HCT116 (cell line): ENCODE measurements around the gene CLRN1. TPM values are rescaled to one million over a fixed set of nuclear protein-coding genes. Genes with fewer than 3 reads are reported as not detected.

ENCODE experiments used
- ATAC-seq: fragments of 200-7000 bp; cut with Tn5 transposase; 2 replicates; pipeline ENCODE4 v1.9.1; 2020; ENCODE audit warnings: mild to moderate bottlenecking, moderate library complexity
- BruUV-seq: library from RNA; stranded (reverse); fragments of 400-500 nt; replicated peaks from 2 replicates; lab custom pipeline; 2021; lab: Mats Ljungman, UMichigan
- CTCF ChIA-PET: fragments of 300-600 bp; sonication (Branson Sonifier 250); formaldehyde crosslinking; loops from one replicate; lab custom pipeline; 2021; ENCODE audit warnings: antibody characterized with exemption; lab: Charles Lee
- POLR2A ChIA-PET: fragments of 300-600, 350-600 bp; sonication (Branson Sonifier 250); formaldehyde crosslinking; loops from one replicate; lab custom pipeline; 2021; ENCODE audit warnings: antibody characterized with exemption; lab: Charles Lee
- RAD21 ChIA-PET, 2 experiments: fragments of 300-600 bp; sonication (Branson Sonifier 250); formaldehyde crosslinking; loops; one replicate each; lab custom pipeline; 2023; ENCODE audit warnings: low total read pairs in 2 of 2; ENCODE audit not compliant: uncharacterized antibody in 2 of 2, unreplicated experiment in 2 of 2, low non-redundant PET in 1 of 2; lab: Charles Lee
- DNase-seq: peaks from one replicate; pipeline ENCODE4 v3.0.0-alpha.2; 2010; ENCODE audit warnings: low read depth, low spot score
- H2AFZ ChIP-seq: fragments of 200-600 bp; shearing (Covaris generic), sonication (generic); 2 replicates; pipeline ENCODE4 v1.6.1; 2017; ENCODE audit warnings: low read depth, mixed run types, mixed read lengths, antibody characterized with exemption, low read length; ENCODE audit not compliant: poor library complexity, severe bottlenecking
- H3K27ac ChIP-seq: 2 replicates; pipeline ENCODE4 v1.5.1; 2012; ENCODE audit warnings: low read depth, low read length
- H3K27me3 ChIP-seq: fragments of 200-600 bp; sonication (generic); 2 replicates; pipeline ENCODE4 v1.6.1; 2016; ENCODE audit warnings: mixed run types, low read length, mixed read lengths; ENCODE audit not compliant: insufficient read depth
- H3K36me3 ChIP-seq, 2 experiments: fragments of 200-500 bp in 1 of 2; fragments of 200-600 bp in 1 of 2; sonication (Bioruptor generic) in 1 of 2; sonication (generic) in 1 of 2; 2 replicates each; pipeline versions ENCODE4 v1.5.1 to v1.6.1; 2014 to 2016; ENCODE audit warnings: low read length in 2 of 2, inconsistent platforms in 1 of 2, mixed read lengths in 1 of 2, mixed run types in 1 of 2; ENCODE audit not compliant: insufficient read depth in 2 of 2, control insufficient read depth in 1 of 2
- H3K4me1 ChIP-seq, 2 experiments: fragments of 200-600 bp in 1 of 2; sonication (generic) in 1 of 2; 2 replicates each; pipeline versions ENCODE4 v1.5.1 to v1.6.1; 2012 to 2017; ENCODE audit warnings: low read length in 2 of 2, inconsistent platforms in 1 of 2, mild to moderate bottlenecking in 1 of 2, mixed read lengths in 1 of 2, mixed run types in 1 of 2, moderate library complexity in 1 of 2; ENCODE audit not compliant: insufficient read depth in 2 of 2, control insufficient read depth in 1 of 2
- H3K4me2 ChIP-seq: fragments of 200-600 bp; sonication (generic); 2 replicates; pipeline ENCODE4 v1.6.1; 2017; ENCODE audit warnings: mixed run types, low read length, mixed read lengths
- H3K4me3 ChIP-seq, 2 experiments: fragments of 200-600 bp in 1 of 2; sonication (generic) in 1 of 2; replicated peaks in 1 of 2; 2 replicates each; pipeline ENCODE4 v1.5.1; 2011 to 2016; ENCODE audit warnings: low read length in 2 of 2, control low read depth in 1 of 2, low read depth in 1 of 2, mild to moderate bottlenecking in 1 of 2, mixed read lengths in 1 of 2, mixed run types in 1 of 2
- H3K79me2 ChIP-seq: fragments of 200-600 bp; sonication (generic); 2 replicates; pipeline ENCODE4 v1.6.1; 2017; ENCODE audit warnings: mild to moderate bottlenecking, mixed run types, low read length, moderate library complexity, mixed read lengths; ENCODE audit not compliant: insufficient read depth
- H3K9ac ChIP-seq: fragments of 200-600 bp; sonication (generic); 2 replicates; pipeline ENCODE4 v1.6.1; 2016; ENCODE audit warnings: low read length, mixed read lengths
- H3K9me2 ChIP-seq: fragments of 200-600 bp; sonication (generic), shearing (Covaris generic); 2 replicates; pipeline ENCODE4 v1.6.1; 2017; ENCODE audit warnings: mixed run types, mild to moderate bottlenecking, moderate library complexity; ENCODE audit not compliant: insufficient read depth
- H3K9me3 ChIP-seq, 2 experiments: fragments of 200-500 bp in 1 of 2; fragments of 200-600 bp in 1 of 2; sonication (Bioruptor generic) in 1 of 2; sonication (generic) in 1 of 2; 2 replicates each; pipeline ENCODE4 v1.6.1; 2014 to 2017; ENCODE audit warnings: low read length in 2 of 2, mixed read lengths in 2 of 2, inconsistent platforms in 1 of 2, low read depth in 1 of 2, mild to moderate bottlenecking in 1 of 2, mixed run types in 1 of 2, moderate library complexity in 1 of 2; ENCODE audit not compliant: control insufficient read depth in 1 of 2, insufficient read depth in 1 of 2
- H4K20me1 ChIP-seq: fragments of 200-600 bp; sonication (generic), shearing (Covaris generic); 2 replicates; pipeline ENCODE4 v1.6.1; 2017; ENCODE audit warnings: mixed run types, mild to moderate bottlenecking, moderate library complexity; ENCODE audit not compliant: insufficient read depth
- CEBPB ChIP-seq: IDR thresholded peaks from 2 replicates; pipeline ENCODE4 v1.6.1; 2012; ENCODE audit warnings: low read depth
- EGR1 ChIP-seq: IDR thresholded peaks from 2 replicates; pipeline ENCODE4 v1.6.1; 2012; ENCODE audit warnings: low read depth
- EZH2 ChIP-seq: fragments of 200-600 bp; sonication (generic); IDR thresholded peaks from 2 replicates; pipeline ENCODE4 v1.6.1; 2017; ENCODE audit warnings: antibody characterized with exemption, mixed run types
- EZH2phosphoT487 ChIP-seq: fragments of 200-600 bp; IDR thresholded peaks from 2 replicates; pipeline ENCODE4 v1.6.1; 2018; ENCODE audit warnings: antibody characterized with exemption, borderline replicate concordance
- FOSL1 ChIP-seq: IDR thresholded peaks from 2 replicates; pipeline ENCODE4 v1.6.1; 2012; ENCODE audit warnings: low read depth
- RAD21 ChIP-seq: IDR thresholded peaks from 2 replicates; pipeline ENCODE4 v1.6.1; 2012; ENCODE audit warnings: low read depth, mild to moderate bottlenecking
- SIN3A ChIP-seq: IDR thresholded peaks from 2 replicates; pipeline ENCODE4 v1.6.1; 2012; ENCODE audit warnings: low read depth
- SRF ChIP-seq: IDR thresholded peaks from 2 replicates; pipeline ENCODE4 v1.6.1; 2012; ENCODE audit warnings: low read depth
- YY1 ChIP-seq: IDR thresholded peaks from 2 replicates; pipeline ENCODE4 v1.6.1; 2011; ENCODE audit warnings: low read length, low read depth, moderate library complexity, mild to moderate bottlenecking; ENCODE audit not compliant: insufficient replicate concordance; ENCODE audit errors: extremely low read depth
- intact Hi-C: fragments of 100-400 bp; cut with micrococcal nuclease; formaldehyde crosslinking; loops from 2 replicates; pipeline ENCODE4 v1.10.0; 2022
- total RNA-seq: library from RNA; stranded (reverse); gene quantifications from one replicate; pipeline ENCODE4 v1.2.1, GENCODE V29; 2021; ENCODE audit not compliant: unreplicated experiment
- TF ChIP-seq, protein P1 (sequence below), 3 experiments: fragments of 200-600 bp in 1 of 3; sonication (generic) in 1 of 3; IDR thresholded peaks in 2 of 3; conservative IDR thresholded peaks in 1 of 3; 2 replicates each; pipeline ENCODE4 v1.5.1; 2012 to 2017; ENCODE audit warnings: low read depth in 2 of 3, low read length in 2 of 3, antibody characterized with exemption in 1 of 3, borderline replicate concordance in 1 of 3, control low read depth in 1 of 3, mild to moderate bottlenecking in 1 of 3, mixed read lengths in 1 of 3, mixed run types in 1 of 3, moderate library complexity in 1 of 3; ENCODE audit not compliant: insufficient read depth in 1 of 3
- TF ChIP-seq, protein P2 (sequence below): IDR thresholded peaks from 2 replicates; pipeline ENCODE4 v1.6.1; 2011; ENCODE audit warnings: mild to moderate bottlenecking, low read length, moderate library complexity; ENCODE audit not compliant: insufficient replicate concordance; ENCODE audit errors: extremely low read depth
- TF ChIP-seq, protein P3 (sequence below): IDR thresholded peaks from 2 replicates; pipeline ENCODE4 v1.6.1; 2012

Gene CLRN1
- total RNA-seq, 1 experiment from 2014 or later, result not detected

DNA sequence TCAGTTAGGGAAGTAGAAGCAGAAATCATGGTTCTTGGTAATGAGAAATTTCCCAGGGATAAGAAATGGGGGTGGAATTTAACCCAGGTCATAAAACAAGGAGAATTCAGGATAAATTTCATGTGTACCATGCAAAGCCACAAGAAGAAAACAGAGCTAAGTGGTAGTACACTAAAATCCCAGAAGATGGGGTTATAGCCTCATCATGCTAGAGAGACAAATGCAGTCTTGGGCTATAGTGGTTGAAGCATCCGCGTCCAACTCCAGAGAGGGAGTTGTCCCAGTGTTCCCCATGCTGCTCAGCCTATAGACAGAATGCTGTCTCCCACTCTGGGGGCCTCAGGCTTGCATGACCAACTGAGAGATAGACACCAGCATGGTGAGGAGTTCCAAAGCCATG, 36.2 kb upstream of the CLRN1 start:
- Histone ChIP-seq H3K9me3 (no peaks in the 10 kb centered on the region), H3K4me2 (no peak overlapping the region), H3K4me3 (no peak overlapping the region), H4K20me1 (no peaks in the 10 kb centered on the region), H3K4me1 (peaks cover 0 to 1% of the 10 kb centered on the region in 2 experiments; a peak in 2 of 4 replicates), H3K79me2 (no peaks in the 10 kb centered on the region), H3K36me3 (no peaks in the 10 kb centered on the region), H3K27ac (no peak overlapping the region), H3K9ac (no peak overlapping the region), H3K9me2 (no peaks in the 10 kb centered on the region), H2AFZ (no peak overlapping the region)
- DNase-seq (peak; percentile 13), ATAC-seq (peak; percentile 59)
- no TSS peak for BruUV-seq
- CTCF ChIA-PET, result interaction anchor here (0.9 to 1.8 kb wide), 6 partner anchors 9 to 221 kb away, joined by 3 to 12 read pairs (median 5); no protein-coding TSS in a partner anchor
- intact Hi-C loops, result loop anchor here (1.0 kb wide), 1 partner anchor 138 kb away; no protein-coding TSS in a partner anchor
- RAD21 ChIA-PET, result interaction anchor here in 1 of 2 experiments (0.7 kb wide), 1 partner anchor 148 kb away, joined by 4 read pairs; no protein-coding TSS in a partner anchor
- TF ChIP-seq, protein P1, sequence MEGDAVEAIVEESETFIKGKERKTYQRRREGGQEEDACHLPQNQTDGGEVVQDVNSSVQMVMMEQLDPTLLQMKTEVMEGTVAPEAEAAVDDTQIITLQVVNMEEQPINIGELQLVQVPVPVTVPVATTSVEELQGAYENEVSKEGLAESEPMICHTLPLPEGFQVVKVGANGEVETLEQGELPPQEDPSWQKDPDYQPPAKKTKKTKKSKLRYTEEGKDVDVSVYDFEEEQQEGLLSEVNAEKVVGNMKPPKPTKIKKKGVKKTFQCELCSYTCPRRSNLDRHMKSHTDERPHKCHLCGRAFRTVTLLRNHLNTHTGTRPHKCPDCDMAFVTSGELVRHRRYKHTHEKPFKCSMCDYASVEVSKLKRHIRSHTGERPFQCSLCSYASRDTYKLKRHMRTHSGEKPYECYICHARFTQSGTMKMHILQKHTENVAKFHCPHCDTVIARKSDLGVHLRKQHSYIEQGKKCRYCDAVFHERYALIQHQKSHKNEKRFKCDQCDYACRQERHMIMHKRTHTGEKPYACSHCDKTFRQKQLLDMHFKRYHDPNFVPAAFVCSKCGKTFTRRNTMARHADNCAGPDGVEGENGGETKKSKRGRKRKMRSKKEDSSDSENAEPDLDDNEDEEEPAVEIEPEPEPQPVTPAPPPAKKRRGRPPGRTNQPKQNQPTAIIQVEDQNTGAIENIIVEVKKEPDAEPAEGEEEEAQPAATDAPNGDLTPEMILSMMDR (IDR thresholded peaks at IDR 0.05 in 2 of 3, conservative IDR thresholded peaks at IDR 0.05 in 1 of 3; ENCODE audit: borderline replicate concordance in 1 of 3, insufficient read depth in 1 of 3, low read depth in 2 of 3, low read length in 2 of 3), result peak; percentile 24 to 33 (median 25); a peak in 4 of 6 replicates
- TF ChIP-seq EZH2phosphoT487, result no peak
- no peak for TF ChIP-seq SIN3A
- TF ChIP-seq RAD21, result peak; percentile 66
- TF ChIP-seq, all 23 proteins: peak for 2
- no peaks in the 10 kb centered on the region for H3K27me3 ChIP-seq
- POLR2A ChIA-PET, result no interaction called here

DNA sequence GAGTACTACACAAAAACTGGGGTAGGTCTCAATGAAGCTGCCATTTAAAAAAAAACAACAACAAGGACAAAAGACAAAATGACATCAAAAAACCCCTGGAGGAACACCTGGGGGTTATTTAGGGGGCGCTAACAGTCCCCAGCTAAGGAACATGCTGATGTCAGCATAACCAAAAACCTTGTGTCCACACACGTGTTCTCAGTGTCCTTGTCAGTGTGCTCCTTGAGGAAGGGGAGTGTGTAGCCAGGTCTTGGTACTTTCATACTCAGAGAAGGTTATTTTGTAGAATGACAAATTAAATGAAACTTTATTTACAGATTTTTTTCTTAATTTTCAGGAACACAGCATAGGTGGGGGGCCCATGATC, 31.2 kb upstream of the CLRN1 start:
- Histone ChIP-seq H3K27me3 (no peaks in the 10 kb centered on the region), H3K9ac (no peak overlapping the region), H3K36me3 (no peaks in the 10 kb centered on the region), H3K4me1 (peaks cover 0 to 8% of the 10 kb centered on the region in 2 experiments; a peak in 2 of 4 replicates), H3K4me2 (peak overlapping the region; percentile 33), H2AFZ (no peak overlapping the region), H3K4me3 (no peak overlapping the region), H4K20me1 (no peaks in the 10 kb centered on the region), H3K9me3 (no peaks in the 10 kb centered on the region), H3K27ac (no peak overlapping the region), H3K79me2 (no peaks in the 10 kb centered on the region), H3K9me2 (no peaks in the 10 kb centered on the region)
- no TSS peak for BruUV-seq
- RAD21 ChIA-PET, result no interaction called here
- intact Hi-C loops, result no loop called here
- CTCF ChIA-PET, result no interaction called here
- DNase-seq (no peak), ATAC-seq (no peak)
- POLR2A ChIA-PET, result no interaction called here
- TF ChIP-seq, protein P2, sequence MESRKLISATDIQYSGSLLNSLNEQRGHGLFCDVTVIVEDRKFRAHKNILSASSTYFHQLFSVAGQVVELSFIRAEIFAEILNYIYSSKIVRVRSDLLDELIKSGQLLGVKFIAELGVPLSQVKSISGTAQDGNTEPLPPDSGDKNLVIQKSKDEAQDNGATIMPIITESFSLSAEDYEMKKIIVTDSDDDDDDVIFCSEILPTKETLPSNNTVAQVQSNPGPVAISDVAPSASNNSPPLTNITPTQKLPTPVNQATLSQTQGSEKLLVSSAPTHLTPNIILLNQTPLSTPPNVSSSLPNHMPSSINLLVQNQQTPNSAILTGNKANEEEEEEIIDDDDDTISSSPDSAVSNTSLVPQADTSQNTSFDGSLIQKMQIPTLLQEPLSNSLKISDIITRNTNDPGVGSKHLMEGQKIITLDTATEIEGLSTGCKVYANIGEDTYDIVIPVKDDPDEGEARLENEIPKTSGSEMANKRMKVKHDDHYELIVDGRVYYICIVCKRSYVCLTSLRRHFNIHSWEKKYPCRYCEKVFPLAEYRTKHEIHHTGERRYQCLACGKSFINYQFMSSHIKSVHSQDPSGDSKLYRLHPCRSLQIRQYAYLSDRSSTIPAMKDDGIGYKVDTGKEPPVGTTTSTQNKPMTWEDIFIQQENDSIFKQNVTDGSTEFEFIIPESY, result no peak
- TF ChIP-seq FOSL1 (no peak), EZH2 (no peak), YY1 (no peak), EGR1 (no peak), SIN3A (no peak), SRF (no peak), RAD21 (no peak), CEBPB (no peak)
- TF ChIP-seq, protein P3, sequence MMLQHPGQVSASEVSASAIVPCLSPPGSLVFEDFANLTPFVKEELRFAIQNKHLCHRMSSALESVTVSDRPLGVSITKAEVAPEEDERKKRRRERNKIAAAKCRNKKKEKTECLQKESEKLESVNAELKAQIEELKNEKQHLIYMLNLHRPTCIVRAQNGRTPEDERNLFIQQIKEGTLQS, result no peak
- TF ChIP-seq, protein P1 (IDR thresholded peaks at IDR 0.05 in 2 of 3, conservative IDR thresholded peaks at IDR 0.05 in 1 of 3; ENCODE audit: borderline replicate concordance in 1 of 3, insufficient read depth in 1 of 3, low read depth in 2 of 3, low read length in 2 of 3), result no peak
